ENCODE measurements around the gene HOXB6.

The HOXB6 gene

GRCh38 chr17:48593840-48594537 lies 10.8 kb downstream of the HOXB6 start:
- DNase-seq (ENCODE audit: low read depth): peak; percentile 79

- no peak for DNase-seq (ENCODE audit: low read depth)
Observed at GRCh38 chr17:48593126-48593829, 11.5 kb downstream of the HOXB6 start, which contains the start of gene HOXB5. Gene HOXB5, minus strand, starts transcription at chr17:48593779. Its CDS starts 97 bp downstream, at chr17:48593682.

GRCh38 chr17:48592577-48592976 lies 12.2 kb downstream of the HOXB6 start:
- no peak for DNase-seq (ENCODE audit: low read depth)

- DNase-seq (ENCODE audit: low read depth): no peak
Observed at GRCh38 chr17:48592057-48592514, 12.7 kb downstream of the HOXB6 start.

- DNase-seq (ENCODE audit: low read depth): no peak
Observed at GRCh38 chr17:48591255-48592056, 13.3 kb downstream of the HOXB6 start.

GRCh38 chr17:48590607-48591161 lies 14.1 kb downstream of the HOXB6 start:
- DNase-seq (ENCODE audit: low read depth): no peak

- DNase-seq (ENCODE audit: low read depth): no peak
Observed at GRCh38 chr17:48589831-48590606, 14.8 kb downstream of the HOXB6 start, which contains the start of gene HOXB3. Gene HOXB3, minus strand, starts transcription at chr17:48590241. Its CDS starts 37,767 bp downstream, at chr17:48552474.

GRCh38 chr17:48589060-48589830 lies 15.5 kb downstream of the HOXB6 start:
- DNase-seq (ENCODE audit: low read depth): no peak

- DNase-seq (ENCODE audit: low read depth): no peak
Observed at GRCh38 chr17:48588528-48588927, 16.3 kb downstream of the HOXB6 start.

GRCh38 chr17:48588074-48588415 lies 16.7 kb downstream of the HOXB6 start:
- DNase-seq (ENCODE audit: low read depth): no peak

- no peak for DNase-seq (ENCODE audit: low read depth)
Observed at GRCh38 chr17:48587276-48588073, 17.3 kb downstream of the HOXB6 start.

- DNase-seq (ENCODE audit: low read depth): no peak
Observed at GRCh38 chr17:48586355-48587258, 18.2 kb downstream of the HOXB6 start.

GRCh38 chr17:48584223-48584741 lies 20.5 kb downstream of the HOXB6 start:
- DNase-seq (ENCODE audit: low read depth): no peak

- DNase-seq (ENCODE audit: low read depth): no peak
Observed at GRCh38 chr17:48583708-48584222, 21.0 kb downstream of the HOXB6 start.

- DNase-seq (ENCODE audit: low read depth): no peak
Observed at GRCh38 chr17:48582750-48583069, 22.1 kb downstream of the HOXB6 start.

- DNase-seq (ENCODE audit: low read depth): no peak
Observed at GRCh38 chr17:48579760-48580554, 24.8 kb downstream of the HOXB6 start.

GRCh38 chr17:48579471-48579759 lies 25.4 kb downstream of the HOXB6 start:
- no peak for DNase-seq (ENCODE audit: low read depth)
